HG03196 (cell line): ENCODE data around the gene P2RX6.
"Not testable (repeated sequence)": the region's sequence is repeated elsewhere in the genome, so short reads cannot be mapped to it uniquely, and the experiment has no call there.

ENCODE experiments used
- ATAC-seq: cut with Tn5 transposase; IDR thresholded peaks from one replicate; pipeline ENCODE4 v1.9.1; 2021; ENCODE audit not compliant: unreplicated experiment

Gene P2RX6

GRCh38 chr22:21014726-21015465, at the start of gene P2RX6:
Gene P2RX6, plus strand, starts transcription at chr22:21015165. Its CDS starts 10 bp downstream, at chr22:21015175.
- ATAC-seq: no peak

GRCh38 chr22:20965888-20966855, 48.8 kb upstream of the P2RX6 start:
- ATAC-seq: no peak

- ATAC-seq: no peak
These were observed 47.9 kb upstream of the P2RX6 start, which contains the start of gene AIFM3 for GRCh38 chr22:20966883-20967696. Gene AIFM3, plus strand, starts transcription at chr22:20967255. Its CDS starts 690 bp downstream, at chr22:20967945.

GRCh38 chr22:20967697-20968211, 47.2 kb upstream of the P2RX6 start:
- no peak for ATAC-seq

GRCh38 chr22:20968281-20968977, 46.5 kb upstream of the P2RX6 start:
- ATAC-seq: no peak

- ATAC-seq: no peak
These were observed 43.9 kb upstream of the P2RX6 start for GRCh38 chr22:20970939-20971657.

GRCh38 chr22:20972014-20972694, 42.8 kb upstream of the P2RX6 start:
- not testable (repeated sequence) for ATAC-seq

GRCh38 chr22:20972933-20973577, 41.9 kb upstream of the P2RX6 start:
- no peak for ATAC-seq

GRCh38 chr22:20973634-20974286, 41.2 kb upstream of the P2RX6 start:
- ATAC-seq: no peak

GRCh38 chr22:20974336-20974955, 40.5 kb upstream of the P2RX6 start:
- no peak for ATAC-seq

GRCh38 chr22:20975541-20976290, 39.2 kb upstream of the P2RX6 start:
- ATAC-seq: no peak

GRCh38 chr22:20976291-20976877, 38.6 kb upstream of the P2RX6 start:
- no peak for ATAC-seq

GRCh38 chr22:20977019-20977418, 37.9 kb upstream of the P2RX6 start:
- ATAC-seq: no peak

GRCh38 chr22:20977516-20978170, 37.3 kb upstream of the P2RX6 start:
- ATAC-seq: no peak

- ATAC-seq: no peak
These were observed 36.5 kb upstream of the P2RX6 start for GRCh38 chr22:20978419-20978818.
